Regular cardiac myocyte (primary cell): ENCODE data around the gene SCN1B. TPM values are rescaled to one million over a fixed set of nuclear protein-coding genes. Genes with fewer than 3 reads are reported as not detected.

Experiments used
- total RNA-seq: library from RNA; depleted of rRNA; stranded (reverse); fragments of >200 nt; gene quantifications from 2 replicates; pipeline ENCODE4 v1.2.3, GENCODE V29; 2014

Gene SCN1B
- total RNA-seq: 1.3 and 2.3 TPM in 2 replicates

DNA sequence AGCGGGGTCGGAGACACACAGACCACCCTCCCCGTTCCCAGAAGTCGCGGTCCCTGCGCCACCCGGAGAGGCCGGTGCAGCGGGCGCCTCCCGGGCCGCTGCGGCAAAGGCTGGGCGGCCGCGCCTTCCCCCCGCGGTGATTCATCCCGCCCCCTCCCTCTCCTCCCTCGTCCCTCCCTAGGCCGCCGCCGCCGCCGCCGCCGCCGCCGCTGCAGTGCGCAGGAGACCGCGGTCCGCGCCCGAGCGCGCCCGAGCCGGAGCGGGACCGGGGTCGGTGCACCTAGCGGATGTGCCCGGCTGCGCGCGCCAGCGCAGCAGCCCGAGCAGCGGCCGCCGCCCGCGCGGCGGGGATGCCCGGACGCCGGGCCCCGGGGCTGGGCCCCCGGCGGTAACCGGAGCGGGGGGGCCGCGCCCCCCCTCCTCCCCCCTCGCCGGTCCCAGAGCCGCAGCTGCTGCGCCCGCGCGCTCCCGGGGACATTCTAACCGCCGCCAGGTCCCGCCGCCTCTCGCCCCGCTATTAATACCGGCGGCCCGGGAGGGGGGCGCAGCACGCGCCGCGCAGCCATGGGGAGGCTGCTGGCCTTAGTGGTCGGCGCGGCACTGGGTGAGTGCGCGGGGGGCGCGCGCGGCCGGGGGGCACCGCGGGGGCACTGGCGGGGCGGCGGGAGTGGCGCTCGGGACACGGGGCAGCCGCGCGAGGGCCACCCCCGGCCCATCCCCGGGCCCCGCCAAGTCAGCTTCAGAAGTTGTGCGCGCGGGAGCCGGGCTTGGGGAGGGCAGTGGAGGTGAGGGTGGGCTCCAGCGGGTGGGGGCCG is at the start of gene SCN1B:
SCN1B (plus strand) TSS at position 214 of the 815 bp plus-strand sequence; CDS start at position 565, 351 bp downstream.

DNA sequence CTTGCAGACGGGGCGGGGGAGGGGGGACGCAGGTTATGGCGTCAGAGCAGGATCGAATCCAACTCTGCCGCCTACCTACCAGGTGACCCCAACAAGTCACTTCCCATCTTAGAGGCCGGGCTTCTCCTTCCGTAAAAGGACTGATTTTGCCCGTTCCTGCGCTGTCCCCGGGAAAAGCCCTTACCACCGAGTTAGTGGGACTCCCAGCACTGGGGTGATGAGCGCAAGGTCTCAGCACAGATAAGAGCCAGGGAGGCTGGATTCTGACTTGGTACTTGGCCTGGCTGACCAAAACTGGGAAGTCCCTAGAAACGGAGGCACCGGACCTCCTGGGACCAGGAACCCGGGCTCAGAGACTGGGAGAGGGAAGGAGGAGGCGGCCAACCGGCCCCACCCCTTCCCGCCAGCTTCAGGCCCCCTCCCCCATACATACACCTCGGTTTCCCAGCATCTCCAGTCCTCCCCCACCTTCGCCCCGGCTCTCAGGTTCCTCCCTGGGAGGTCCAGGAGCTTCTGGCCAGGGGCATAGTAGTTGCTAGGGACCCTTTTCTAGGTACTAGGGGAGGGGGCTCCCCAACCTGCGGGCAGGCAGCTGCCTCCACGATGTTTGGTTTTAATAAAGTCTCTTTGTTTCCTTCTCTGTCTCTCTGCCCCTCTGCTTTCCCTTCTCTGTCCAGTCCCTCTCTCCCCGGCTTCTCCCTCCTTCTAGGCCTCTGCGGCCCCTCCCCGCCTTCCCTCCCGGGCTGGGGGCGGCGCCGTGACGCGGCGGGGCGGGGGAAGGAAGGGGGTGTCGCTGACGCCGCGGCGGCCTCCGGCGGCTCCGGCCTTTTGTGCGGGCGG is 30.6 kb upstream of the SCN1B start, which contains the start of gene GRAMD1A:
GRAMD1A (plus strand) TSS at position 826 of the 840 bp plus-strand sequence. CDS start 156 bp downstream, outside the sequence.

DNA sequence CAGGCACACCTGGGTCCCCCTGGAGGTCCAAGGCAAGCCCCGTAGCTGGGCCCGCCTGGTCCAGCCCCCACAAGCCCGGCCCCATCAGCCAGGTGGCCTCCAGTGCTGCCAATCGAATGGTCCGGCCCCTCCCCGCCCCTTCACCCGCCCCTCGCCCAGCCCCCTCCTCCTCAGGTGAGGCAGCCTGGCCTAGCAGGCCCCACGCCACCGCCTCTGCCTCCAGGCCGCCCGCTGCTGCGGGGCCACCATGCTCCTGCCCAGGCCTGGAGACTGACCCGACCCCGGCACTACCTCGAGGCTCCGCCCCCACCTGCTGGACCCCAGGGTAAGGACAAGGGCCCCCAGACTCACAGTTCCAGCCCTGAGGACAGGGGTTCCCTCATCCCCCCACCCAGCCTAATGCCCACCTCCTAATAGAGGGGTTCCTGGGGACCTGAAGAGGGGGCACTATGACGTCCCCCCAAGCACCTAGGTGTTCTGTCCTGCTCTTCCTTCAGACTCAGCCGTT is 11.3 kb downstream of the SCN1B start, which contains the start of gene HPN:
HPN (plus strand) TSS at position 174 of the 508 bp plus-strand sequence. CDS start 786 bp downstream, outside the sequence.

Other genes starting within 250 kb of the SCN1B start
- gene ZNF30, start 103.6 kb upstream of the SCN1B start, total RNA-seq: 2.7 and 3.1 TPM in 2 replicates
- gene ZNF792, start 66.2 kb upstream of the SCN1B start, total RNA-seq: 4.8 and 5.6 TPM in 2 replicates
- 14.2 and 23.1 TPM in 2 replicates for gene GRAMD1A, start 30.1 kb upstream of the SCN1B start, total RNA-seq
- under 0.01 TPM in 1 of 2 replicates, not detected in the other for gene HPN, start 11.3 kb downstream of the SCN1B start, total RNA-seq
- gene FXYD3, start 85.4 kb downstream of the SCN1B start, total RNA-seq: 0.38 TPM in 1 of 2 replicates, not detected in the other
- gene LGI4, start 104.6 kb downstream of the SCN1B start, total RNA-seq: under 0.01 and 3.7 TPM in 2 replicates
- gene FXYD1, start 108.4 kb downstream of the SCN1B start, total RNA-seq: 0.58 and 1.4 TPM in 2 replicates
- not detected in 2 replicates for gene FXYD7, start 112.8 kb downstream of the SCN1B start, total RNA-seq
- gene FXYD5, start 124.3 kb downstream of the SCN1B start, total RNA-seq: 11.8 and 16.3 TPM in 2 replicates
- not detected in 2 replicates for gene FAM187B, start 198.3 kb downstream of the SCN1B start, total RNA-seq
- gene LSR, start 218.5 kb downstream of the SCN1B start, total RNA-seq: 0.28 and 1.7 TPM in 2 replicates
- 33.5 and 49.1 TPM in 2 replicates for gene USF2, start 238.5 kb downstream of the SCN1B start, total RNA-seq